Astrocyte (in vitro differentiated cells and primary cell): ENCODE measurements around the gene DMC1.

Experiments
- CTCF ChIP-seq: IDR thresholded peaks from 2 replicates; pipeline ENCODE4 v1.5.1; 2011; ENCODE audit warnings: low read depth, mild to moderate bottlenecking, inconsistent platforms, low read length, moderate library complexity; ENCODE audit not compliant: insufficient read depth
- EZH2 ChIP-seq: IDR thresholded peaks from 2 replicates; pipeline ENCODE4 v1.6.1; 2012; ENCODE audit warnings: mild to moderate bottlenecking, low read length, inconsistent platforms; ENCODE audit not compliant: insufficient read depth

DNA sequence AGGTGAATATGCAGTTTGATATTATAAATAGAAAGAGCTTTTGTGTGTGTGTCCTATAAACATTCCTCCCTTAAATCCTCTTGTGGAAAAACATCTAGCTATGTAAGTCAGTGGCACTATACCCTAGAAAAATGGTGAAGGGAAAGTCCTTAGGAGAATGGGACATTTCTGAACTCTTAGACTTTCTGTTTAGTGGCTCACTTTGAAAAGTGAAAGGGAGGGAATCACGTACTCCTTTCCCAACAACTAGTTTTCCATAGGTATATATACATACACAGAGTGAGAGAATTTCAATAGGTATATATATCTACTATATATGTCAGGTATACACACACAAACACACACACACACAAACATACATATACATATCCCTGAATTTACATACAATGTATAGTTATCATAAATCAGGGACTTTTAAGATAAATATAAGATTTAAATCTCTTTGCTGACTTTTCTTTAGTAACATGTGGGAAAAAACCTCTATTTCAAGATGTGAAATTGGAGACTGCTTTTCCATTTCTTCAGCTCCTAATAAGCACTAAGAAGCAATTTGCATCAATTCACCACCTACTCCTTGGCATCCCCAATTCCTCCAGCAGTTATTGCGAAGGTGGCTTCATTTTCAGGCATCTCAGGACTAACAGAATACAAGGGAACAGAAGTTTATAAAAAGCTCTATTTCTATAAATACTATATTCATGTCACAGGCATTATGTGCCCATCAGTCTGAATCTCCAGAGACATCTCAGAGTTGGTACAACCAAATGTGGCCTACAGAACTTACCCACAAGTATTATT, 50.3 kb downstream of the DMC1 start:
- TF ChIP-seq CTCF (no peak), EZH2 (no peak)
